ENCODE data around the gene CMTM2.

DNA sequence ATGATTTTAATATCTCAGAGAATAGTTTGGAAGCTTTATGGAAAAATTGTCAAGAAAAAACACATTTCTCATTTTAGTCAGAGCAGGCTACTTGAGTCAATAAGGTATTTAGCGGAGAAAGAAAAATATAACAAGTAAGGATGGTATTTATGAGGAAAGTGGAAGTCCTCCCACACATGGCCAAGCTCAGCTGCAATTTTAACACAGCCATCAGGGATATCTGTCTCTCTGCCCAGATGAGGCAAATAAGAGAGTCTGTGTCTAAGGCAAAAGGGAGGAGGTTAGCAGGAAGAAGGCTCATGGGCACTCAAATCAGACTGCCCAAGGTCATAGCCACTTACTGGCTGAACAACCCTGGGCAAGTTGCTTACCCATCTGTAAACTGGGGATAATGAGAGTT is 5.2 kb upstream of the CMTM2 start:
- TF ChIP-seq, protein P1, sequence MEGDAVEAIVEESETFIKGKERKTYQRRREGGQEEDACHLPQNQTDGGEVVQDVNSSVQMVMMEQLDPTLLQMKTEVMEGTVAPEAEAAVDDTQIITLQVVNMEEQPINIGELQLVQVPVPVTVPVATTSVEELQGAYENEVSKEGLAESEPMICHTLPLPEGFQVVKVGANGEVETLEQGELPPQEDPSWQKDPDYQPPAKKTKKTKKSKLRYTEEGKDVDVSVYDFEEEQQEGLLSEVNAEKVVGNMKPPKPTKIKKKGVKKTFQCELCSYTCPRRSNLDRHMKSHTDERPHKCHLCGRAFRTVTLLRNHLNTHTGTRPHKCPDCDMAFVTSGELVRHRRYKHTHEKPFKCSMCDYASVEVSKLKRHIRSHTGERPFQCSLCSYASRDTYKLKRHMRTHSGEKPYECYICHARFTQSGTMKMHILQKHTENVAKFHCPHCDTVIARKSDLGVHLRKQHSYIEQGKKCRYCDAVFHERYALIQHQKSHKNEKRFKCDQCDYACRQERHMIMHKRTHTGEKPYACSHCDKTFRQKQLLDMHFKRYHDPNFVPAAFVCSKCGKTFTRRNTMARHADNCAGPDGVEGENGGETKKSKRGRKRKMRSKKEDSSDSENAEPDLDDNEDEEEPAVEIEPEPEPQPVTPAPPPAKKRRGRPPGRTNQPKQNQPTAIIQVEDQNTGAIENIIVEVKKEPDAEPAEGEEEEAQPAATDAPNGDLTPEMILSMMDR (IDR thresholded peaks at IDR 0.05; ENCODE audit: low read depth, low read length), result no peak
- TF ChIP-seq, protein P2, sequence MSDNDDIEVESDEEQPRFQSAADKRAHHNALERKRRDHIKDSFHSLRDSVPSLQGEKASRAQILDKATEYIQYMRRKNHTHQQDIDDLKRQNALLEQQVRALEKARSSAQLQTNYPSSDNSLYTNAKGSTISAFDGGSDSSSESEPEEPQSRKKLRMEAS (IDR thresholded peaks at IDR 0.05; ENCODE audit: low read depth, low read length), result no peak
- no peak for TF ChIP-seq POLR2A (IDR thresholded peaks at IDR 0.05; ENCODE audit: extremely low read depth, insufficient read length)
- no peak for TF ChIP-seq MYC (IDR thresholded peaks at IDR 0.05; ENCODE audit: low read depth, low read length)

Measured in NB4 (cell line).